Measurements from ENCODE around the gene FAM171A2.

DNA sequence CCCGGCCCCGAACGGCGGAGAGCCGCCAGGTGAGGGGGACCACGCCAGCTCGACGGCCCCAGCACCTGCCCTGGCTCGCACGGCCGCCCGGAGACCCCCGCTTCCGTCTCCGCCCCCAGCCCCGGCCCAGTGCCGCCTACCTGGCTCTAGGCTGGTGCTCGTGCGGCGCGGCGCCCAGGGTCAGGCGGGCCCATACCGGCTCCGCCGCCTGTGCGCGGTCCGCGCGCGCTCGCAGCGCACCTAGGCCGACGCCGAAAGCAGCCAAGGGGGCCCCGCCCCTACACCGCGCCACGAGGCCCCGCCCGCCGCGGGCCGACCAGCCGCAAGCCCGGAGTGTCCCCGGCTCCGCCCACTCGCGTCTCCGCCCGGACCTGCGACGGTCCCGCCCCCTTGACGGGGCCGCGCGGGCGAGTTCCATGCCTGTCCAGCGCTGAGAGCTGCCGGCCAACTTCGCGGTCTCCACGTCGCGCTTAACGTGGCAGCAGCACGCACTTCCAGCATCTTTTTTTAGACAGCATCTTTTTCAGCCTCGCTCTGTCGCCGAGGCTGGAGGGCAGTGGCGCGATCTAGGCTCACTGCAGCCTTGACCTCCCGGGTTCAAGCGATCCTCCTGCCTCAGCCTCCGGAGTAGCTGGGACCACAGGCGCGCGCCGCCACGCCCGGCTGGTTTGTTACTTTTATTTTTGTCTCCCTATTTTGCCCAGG, 38.9 kb downstream of the FAM171A2 start, which contains the start of gene SLC25A39:
- TF ChIP-seq, protein P1, sequence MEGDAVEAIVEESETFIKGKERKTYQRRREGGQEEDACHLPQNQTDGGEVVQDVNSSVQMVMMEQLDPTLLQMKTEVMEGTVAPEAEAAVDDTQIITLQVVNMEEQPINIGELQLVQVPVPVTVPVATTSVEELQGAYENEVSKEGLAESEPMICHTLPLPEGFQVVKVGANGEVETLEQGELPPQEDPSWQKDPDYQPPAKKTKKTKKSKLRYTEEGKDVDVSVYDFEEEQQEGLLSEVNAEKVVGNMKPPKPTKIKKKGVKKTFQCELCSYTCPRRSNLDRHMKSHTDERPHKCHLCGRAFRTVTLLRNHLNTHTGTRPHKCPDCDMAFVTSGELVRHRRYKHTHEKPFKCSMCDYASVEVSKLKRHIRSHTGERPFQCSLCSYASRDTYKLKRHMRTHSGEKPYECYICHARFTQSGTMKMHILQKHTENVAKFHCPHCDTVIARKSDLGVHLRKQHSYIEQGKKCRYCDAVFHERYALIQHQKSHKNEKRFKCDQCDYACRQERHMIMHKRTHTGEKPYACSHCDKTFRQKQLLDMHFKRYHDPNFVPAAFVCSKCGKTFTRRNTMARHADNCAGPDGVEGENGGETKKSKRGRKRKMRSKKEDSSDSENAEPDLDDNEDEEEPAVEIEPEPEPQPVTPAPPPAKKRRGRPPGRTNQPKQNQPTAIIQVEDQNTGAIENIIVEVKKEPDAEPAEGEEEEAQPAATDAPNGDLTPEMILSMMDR (IDR thresholded peaks at IDR 0.05; ENCODE audit: low read length), result no peak
- no peak for TF ChIP-seq EZH2phosphoT487 (IDR thresholded peaks at IDR 0.05; ENCODE audit: low read length)
- no peak for TF ChIP-seq EZH2 (optimal IDR thresholded peaks at IDR 0.05; ENCODE audit: low read depth, low read length)
